ENCODE results near the gene OTX2.

Gene OTX2

DNA sequence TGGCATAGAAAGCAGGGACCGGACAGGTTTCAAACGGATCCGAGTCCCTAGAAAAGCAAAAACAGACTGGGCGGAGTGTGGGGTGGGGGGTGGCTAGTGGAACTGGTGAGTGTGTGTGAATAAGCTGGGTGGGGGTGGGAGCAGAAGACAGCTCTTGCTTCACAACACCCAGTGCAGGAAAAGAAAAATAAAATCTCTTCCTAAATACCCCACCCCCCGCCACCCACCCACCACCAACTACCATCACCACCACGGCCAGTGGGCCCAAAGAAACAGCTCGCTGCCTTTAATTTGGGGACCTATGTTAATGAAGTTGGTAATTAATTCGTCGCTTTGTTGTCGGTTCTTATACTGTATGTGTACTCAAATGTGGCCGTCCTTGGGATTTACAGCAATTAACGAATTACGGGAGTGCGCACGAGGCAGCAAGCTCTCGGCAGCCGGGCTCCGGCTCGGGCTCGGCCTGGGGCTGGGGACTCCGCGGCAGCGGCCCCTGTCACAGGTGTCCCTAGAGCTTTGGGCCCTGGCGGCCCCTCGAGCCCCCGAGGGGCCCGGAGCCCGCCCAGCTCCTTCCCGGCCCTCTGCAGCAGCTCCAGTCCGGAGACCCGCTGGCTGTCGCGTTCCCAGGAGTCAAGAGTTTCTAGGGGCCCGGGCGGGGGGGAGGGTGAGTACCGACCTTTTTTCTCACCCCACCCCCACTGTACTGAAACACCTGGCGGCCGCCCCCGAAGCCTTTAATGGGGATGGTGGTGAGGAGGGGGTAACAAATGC is 1.5 kb upstream of the OTX2 start:
- no peak for DNase-seq

DNA sequence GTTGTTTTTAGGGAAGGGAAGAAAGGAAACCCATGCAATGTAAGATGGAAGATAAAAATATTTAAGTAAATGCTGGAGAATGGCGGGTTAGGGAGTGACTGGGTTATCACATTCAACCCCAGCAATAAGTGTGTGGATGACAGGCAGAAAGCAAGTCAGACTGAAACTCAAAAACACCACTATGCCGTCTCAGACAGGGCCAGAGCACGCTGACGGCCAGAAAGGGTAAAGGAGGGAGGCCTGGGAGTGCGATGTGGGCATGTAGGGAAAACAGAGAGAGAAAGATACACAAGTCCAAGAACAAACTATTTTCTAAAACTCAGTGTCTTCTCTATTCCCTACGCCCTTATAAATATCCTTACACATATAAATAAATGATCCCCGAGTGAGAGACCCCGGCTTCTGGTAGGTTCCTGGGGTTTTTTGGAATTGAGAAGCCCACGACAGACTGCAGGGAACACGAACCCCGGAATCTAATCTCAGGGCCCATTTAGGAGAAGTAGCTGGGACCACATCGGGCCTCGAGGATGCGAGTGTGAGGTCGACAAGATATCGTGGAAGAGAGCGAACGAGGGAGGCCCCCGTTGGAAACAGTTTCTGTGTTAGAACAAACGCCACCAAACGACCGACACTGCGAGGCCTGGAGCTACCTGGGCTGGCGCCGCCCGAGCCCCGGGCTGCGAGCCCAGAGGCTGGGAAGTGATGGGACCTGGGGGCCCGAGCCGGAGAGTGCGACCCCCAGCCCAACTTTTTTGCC is 735 bp upstream of the OTX2 start:
- no peak for DNase-seq

DNA sequence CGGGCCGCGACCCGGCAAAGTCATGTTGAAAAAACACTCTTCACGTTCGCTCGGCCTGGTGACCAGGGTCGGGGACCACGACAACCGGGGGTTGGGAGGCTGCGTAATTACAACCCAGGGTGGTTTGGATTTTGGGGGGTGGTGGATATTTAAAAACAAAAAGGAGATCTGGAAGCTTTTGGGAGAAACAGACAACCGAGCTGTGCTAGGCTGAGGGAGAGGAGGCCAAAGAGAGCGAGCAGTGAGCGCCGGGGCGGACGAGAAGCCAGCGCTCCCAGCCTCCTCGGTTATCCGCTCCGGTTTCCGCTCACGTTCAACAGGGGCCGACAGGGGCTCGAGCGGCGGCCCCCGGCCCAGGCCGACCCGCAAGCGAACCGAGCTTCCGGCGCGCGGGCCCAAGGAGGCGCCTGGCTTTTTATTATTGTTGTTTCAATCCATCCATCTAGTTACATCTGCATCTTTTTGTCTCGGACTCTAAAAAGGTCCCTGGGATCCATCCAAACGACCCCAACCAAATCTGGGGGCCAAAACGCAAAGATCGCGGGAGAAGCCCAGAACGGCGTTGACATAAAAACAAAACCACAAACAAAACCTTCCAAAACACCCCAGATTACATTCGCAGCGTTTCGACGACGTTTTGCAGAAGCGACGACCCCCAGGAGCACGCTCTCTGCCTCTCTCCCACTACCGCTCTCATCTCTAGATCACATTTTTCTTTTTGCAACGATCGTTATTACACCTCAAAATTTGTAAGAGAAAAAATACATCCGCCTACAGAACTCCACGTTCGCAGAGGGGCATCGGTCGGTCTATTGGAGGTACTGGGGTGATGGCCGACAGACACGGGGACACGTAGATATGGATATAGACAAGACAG is 771 bp downstream of the OTX2 start:
- DNase-seq, result no peak

GRCh38 chr14:56808383-56809269 is 1.7 kb downstream of the OTX2 start:
- DNase-seq, result no peak

DNA sequence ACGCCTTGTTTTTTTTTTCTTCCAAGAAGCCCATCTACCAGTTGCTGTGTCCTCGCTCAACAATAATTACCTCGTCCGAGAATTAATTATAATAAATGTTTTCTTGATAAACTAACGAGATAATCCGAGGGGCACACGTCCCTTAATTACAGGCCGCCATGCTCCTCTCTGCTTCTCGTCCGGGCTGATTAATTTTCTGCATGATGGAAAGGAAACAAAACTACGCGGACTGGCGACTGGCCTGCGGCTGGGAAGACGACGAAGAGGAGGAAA is 2.2 kb downstream of the OTX2 start:
- DNase-seq, result no peak

DNA sequence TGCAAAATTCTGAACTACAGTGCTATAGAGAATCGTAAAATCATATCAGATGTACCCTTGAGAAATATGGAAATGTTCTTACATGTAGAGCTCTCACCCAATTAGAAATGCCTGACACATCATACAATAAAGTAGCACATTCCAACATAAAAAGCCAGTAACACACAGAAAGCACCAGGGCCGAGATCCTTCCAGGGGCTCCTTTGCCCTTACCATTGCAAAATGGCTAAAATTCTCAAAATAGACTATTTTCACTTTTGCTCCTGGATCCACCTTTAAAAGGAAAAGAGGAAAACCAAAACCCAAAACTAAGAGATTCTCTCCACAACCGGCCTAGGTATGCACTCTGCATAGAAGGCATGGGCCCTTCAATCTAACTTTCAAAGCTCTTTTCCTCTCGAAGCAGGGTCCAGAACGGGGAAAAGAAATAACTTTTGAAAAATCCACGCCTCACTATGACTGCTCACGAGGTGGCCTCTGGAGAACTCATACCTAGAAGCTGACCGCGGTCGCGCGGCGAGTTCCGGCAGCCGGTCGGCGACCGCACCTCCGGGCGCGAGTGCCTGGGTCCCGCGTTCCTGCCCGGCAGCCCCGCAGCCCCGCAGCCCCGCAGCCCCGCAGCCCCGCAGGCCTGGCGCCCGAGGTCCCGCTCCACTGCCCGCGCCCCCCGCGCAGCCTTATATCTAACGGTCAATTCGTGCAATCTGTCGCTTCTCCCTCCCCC is 2.7 kb downstream of the OTX2 start:
- DNase-seq, result no peak

DNA sequence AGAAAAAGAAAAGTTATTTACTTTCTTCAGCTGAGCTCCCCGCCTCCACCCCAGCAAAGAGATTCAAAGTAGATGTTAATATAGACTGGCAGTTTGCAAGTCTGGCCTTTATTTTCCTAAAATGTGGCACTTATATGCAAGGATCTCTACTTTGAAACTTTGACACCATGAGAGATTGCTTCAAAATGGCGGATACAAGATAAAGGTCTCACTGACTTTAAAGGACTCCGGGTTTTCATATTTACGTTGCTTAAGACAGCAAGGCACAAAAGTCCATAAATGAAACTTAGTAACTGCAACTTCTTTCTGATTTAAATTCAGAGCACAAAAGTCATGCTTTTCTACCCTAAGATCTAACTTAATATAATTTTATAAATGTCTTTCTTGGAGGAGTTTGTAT is 3.5 kb downstream of the OTX2 start:
- DNase-seq, result no peak

DNA sequence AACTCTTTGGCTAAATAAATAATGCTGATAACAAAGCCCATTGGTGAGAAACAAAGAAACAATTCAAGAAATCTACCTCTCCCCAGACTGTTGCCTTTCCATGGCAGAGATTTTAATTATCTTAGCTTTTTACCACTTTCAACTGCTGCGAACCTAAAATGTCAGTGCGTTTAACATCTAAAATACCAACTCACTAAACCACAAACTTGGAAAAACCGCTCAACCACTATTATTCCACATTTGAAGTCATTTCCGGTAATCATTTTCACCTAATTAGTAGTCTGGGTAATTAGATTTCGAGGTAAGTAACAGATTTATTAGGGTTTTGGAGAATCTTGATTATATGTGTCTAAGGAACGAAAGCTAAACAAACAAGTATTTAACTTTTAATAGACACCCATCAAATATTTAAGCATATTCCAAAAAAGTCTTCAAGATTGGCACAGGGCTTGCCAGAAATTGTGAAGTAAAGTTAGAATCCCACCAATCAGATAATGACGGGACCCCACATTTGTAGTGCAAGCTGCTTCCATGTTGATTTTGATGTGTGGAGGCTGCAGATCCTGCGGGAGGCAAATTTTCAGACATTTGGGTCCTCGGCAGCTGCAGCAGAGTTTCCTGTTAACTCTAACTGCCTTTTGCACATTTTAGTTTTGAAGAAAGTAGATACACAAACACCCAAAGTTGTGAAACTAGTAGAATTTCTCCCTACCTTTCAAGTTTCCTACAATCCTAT is 4.1 kb downstream of the OTX2 start:
- DNase-seq, result no peak

- no peak for DNase-seq
Observed at GRCh38 chr14:56805201-56805991, 4.9 kb downstream of the OTX2 start.

- DNase-seq, result no peak
Observed at GRCh38 chr14:56803816-56804535, 6.3 kb downstream of the OTX2 start.

GRCh38 chr14:56801920-56802319 is 8.4 kb downstream of the OTX2 start:
- no peak for DNase-seq

- no peak for DNase-seq
Observed at GRCh38 chr14:56799343-56799645, 11.0 kb downstream of the OTX2 start.

GRCh38 chr14:56798447-56799342 is 11.6 kb downstream of the OTX2 start:
- DNase-seq, result no peak

DNA sequence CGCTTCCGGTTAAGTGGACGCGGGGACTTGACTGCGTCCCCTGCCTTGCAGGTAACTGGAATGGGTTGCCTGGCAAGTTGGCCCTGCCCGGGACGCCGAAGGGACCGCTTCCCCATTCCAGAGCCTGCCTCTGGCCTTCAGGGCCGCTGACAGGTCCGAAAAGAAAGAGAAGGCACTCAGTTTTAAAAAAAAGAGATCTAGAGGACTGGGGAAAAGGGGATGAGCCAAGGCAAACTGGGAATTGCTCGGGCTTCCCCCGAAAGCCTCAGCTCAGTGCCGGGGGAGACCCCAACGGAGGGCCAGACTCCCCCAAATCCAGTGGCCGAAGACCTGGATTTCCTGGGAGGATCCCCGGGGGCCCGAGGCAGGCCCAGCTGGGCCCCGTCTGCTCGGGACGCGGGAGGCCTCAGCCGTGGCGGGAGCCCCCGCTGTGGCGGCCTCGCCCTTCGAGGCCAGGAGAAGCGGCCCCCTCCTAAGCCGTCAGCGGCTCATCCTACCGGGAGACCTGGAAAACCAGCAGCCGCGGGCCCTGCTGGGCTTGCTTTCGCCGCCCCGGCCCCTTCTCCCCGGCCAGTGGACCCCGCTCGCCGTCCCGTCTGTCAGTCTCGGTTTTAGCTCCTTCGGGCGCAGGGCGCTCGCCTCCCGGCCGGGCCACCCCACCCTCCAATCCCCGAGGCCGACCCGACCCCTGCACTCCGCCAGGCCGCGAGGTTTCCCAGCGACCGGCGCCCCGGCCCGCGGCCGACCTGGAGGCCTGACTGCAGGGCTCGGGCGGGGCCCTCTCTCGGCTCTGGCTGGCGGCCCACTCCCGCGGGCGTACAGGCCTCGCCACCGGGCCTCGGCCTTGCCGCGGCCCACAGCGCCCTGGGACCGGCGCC is 12.5 kb downstream of the OTX2 start:
- DNase-seq, result no peak

DNA sequence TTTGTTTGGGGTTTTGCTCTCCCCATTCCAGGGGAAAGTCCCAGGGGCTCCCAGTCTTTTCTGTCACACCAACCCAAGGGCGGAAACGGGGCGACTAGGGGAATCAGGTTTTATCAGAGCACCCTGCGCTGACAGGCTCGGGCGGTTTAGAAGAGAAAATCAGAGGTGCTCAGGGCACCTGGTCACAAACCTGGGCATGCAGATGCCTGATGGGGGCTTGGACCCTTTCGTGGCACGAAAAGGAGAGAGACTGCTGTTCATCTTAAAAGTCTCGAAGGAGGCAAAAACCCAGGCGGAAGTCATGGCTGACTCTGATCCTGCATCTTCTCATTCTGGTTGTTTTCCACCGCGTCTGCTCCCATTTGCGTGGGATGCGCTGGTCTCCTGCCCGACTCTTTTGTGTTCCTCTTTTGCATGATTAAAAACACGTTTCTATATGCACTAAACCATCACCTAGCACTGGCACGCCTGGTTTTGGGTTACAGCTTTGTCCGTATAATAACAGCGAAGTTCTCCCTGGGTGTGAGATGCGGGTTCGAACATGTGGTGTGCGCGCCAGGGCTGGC is 13.2 kb downstream of the OTX2 start:
- DNase-seq, result no peak

DNA sequence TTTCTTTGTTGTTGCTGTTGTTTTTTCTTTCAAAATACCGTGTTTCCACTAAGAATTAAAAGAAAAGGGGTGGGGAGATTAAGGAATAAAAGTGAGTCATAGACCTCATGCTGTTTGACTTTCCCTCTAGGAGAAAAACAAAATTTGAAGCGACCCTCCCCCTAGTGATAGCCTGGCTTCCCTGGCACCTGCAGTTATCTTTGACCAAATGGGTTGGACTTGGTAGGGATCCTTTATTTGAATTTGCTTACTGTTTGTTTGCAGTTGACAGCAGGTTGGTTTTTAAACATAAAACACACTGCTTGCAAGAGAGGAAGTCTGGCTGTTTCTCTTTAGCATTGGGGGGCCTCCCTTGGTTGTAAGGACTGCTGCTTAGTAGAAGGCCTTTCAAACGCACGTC is 14.0 kb downstream of the OTX2 start:
- no peak for DNase-seq

- DNase-seq, result no peak
Observed at GRCh38 chr14:56795284-56795622, 15.0 kb downstream of the OTX2 start.

Measured in DMS79 (cell line).